K562 (cell line): ENCODE results near the gene CEACAM18.

Experiments
- CEBPB ChIP-seq: fragments of 450-650 bp; IDR thresholded peaks from 2 replicates; pipeline ENCODE4 v1.6.1; 2016; ENCODE audit warnings: missing genetic modification characterization, missing compliant biosample characterization
- EP300 ChIP-seq: IDR thresholded peaks from 2 replicates; pipeline ENCODE4 v1.6.1; 2012; ENCODE audit warnings: low read length, improper control_type of control experiment
- ETV5 ChIP-seq: sonication (generic); formaldehyde crosslinking; IDR thresholded peaks from 2 replicates; pipeline ENCODE4 v1.4.0; 2020; ENCODE audit warnings: low read depth, mild to moderate bottlenecking, missing genetic modification reagents
- HBP1 ChIP-seq: fragments of 450-650 bp; formaldehyde crosslinking; IDR thresholded peaks from 2 replicates; pipeline ENCODE4 v1.4.0; 2022; ENCODE audit warnings: missing genetic modification characterization
- HCFC1 ChIP-seq: IDR thresholded peaks from 2 replicates; pipeline ENCODE4 v1.6.1; 2012; ENCODE audit warnings: low read depth, low read length, improper control_type of control experiment
- MXI1 ChIP-seq: IDR thresholded peaks from 2 replicates; pipeline ENCODE4 v1.6.1; 2011; ENCODE audit warnings: low read depth, mild to moderate bottlenecking, improper control_type of control experiment, low read length
- PHF8 ChIP-seq: fragments of 200-600 bp; sonication (generic); IDR thresholded peaks from 2 replicates; pipeline ENCODE4 v1.6.1; 2012; ENCODE audit warnings: mixed run types, mild to moderate bottlenecking, inconsistent platforms, low read length, moderate library complexity, borderline replicate concordance
- TAF9B ChIP-seq: fragments of 450-650 bp; IDR thresholded peaks from 2 replicates; pipeline ENCODE4 v1.6.1; 2018; ENCODE audit warnings: mild to moderate bottlenecking; ENCODE audit not compliant: partially characterized antibody
- ZNF282 ChIP-seq: sonication (generic); formaldehyde crosslinking; IDR thresholded peaks from 2 replicates; pipeline ENCODE4 v1.8.1; 2023; ENCODE audit warnings: missing genetic modification reagents
- ZNF644 ChIP-seq: fragments of 200-800 bp; sonication (Bioruptor generic); IDR thresholded peaks from 2 replicates; pipeline ENCODE4 v1.6.1; 2016; ENCODE audit warnings: low read depth, missing genetic modification characterization, missing compliant biosample characterization
- TF ChIP-seq, protein P1 (sequence below): fragments of 450-650 bp; IDR thresholded peaks from 2 replicates; pipeline ENCODE4 v1.7.0; 2016; ENCODE audit warnings: borderline replicate concordance
- TF ChIP-seq, protein P2 (sequence below), 3 experiments: IDR thresholded peaks in 2 of 3; conservative IDR thresholded peaks in 1 of 3; 2 replicates each; pipeline ENCODE4 v1.5.1; 2011 to 2012; ENCODE audit warnings: low read length in 3 of 3, mild to moderate bottlenecking in 3 of 3, control low read depth in 2 of 3, improper control_type of control experiment in 1 of 3, inconsistent platforms in 1 of 3, low read depth in 1 of 3, mixed read lengths in 1 of 3, moderate library complexity in 1 of 3; ENCODE audit not compliant: insufficient read depth in 2 of 3

DNA sequence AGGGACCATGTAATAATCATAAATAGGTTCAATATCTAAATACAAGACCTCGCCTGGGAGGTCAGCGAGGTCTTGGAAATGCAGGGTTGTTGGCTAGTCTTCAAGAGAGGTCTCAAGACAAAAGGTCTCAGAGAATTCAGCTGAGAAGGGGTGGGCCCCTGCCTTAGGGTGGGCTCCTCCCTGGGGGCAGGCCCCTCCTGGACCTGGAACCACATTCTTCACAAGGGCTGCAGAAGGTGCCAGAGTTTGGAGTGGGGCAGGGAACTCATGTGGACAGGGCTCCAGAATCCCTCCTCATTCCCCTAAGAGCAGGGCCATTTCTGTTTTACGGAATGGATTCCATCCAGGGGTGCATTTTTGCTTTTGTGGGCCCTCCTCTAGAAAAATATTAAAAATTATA lies 10.2 kb downstream of the CEACAM18 start:
- no peak for TF ChIP-seq CEBPB (tag)
- no peak for TF ChIP-seq HBP1 (CRISPR knock-in tag)
- TF ChIP-seq, protein P1, sequence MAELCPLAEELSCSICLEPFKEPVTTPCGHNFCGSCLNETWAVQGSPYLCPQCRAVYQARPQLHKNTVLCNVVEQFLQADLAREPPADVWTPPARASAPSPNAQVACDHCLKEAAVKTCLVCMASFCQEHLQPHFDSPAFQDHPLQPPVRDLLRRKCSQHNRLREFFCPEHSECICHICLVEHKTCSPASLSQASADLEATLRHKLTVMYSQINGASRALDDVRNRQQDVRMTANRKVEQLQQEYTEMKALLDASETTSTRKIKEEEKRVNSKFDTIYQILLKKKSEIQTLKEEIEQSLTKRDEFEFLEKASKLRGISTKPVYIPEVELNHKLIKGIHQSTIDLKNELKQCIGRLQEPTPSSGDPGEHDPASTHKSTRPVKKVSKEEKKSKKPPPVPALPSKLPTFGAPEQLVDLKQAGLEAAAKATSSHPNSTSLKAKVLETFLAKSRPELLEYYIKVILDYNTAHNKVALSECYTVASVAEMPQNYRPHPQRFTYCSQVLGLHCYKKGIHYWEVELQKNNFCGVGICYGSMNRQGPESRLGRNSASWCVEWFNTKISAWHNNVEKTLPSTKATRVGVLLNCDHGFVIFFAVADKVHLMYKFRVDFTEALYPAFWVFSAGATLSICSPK, result no peak
- TF ChIP-seq EP300, result no peak
- TF ChIP-seq HCFC1, result no peak
- TF ChIP-seq TAF9B, result no peak
- TF ChIP-seq MXI1, result no peak
- TF ChIP-seq PHF8, result no peak
- TF ChIP-seq, protein P2, sequence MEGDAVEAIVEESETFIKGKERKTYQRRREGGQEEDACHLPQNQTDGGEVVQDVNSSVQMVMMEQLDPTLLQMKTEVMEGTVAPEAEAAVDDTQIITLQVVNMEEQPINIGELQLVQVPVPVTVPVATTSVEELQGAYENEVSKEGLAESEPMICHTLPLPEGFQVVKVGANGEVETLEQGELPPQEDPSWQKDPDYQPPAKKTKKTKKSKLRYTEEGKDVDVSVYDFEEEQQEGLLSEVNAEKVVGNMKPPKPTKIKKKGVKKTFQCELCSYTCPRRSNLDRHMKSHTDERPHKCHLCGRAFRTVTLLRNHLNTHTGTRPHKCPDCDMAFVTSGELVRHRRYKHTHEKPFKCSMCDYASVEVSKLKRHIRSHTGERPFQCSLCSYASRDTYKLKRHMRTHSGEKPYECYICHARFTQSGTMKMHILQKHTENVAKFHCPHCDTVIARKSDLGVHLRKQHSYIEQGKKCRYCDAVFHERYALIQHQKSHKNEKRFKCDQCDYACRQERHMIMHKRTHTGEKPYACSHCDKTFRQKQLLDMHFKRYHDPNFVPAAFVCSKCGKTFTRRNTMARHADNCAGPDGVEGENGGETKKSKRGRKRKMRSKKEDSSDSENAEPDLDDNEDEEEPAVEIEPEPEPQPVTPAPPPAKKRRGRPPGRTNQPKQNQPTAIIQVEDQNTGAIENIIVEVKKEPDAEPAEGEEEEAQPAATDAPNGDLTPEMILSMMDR (IDR thresholded peaks at IDR 0.05 in 2 of 3, conservative IDR thresholded peaks at IDR 0.05 in 1 of 3; ENCODE audit: insufficient read depth in 2 of 3, low read depth in 1 of 3, low read length in 3 of 3), result no peak
- TF ChIP-seq ZNF282 (CRISPR knock-in tag), result no peak
- no peak for TF ChIP-seq ETV5 (CRISPR knock-in tag)
- TF ChIP-seq ZNF644 (tag), result no peak
